Activated CD4-positive, alpha-beta memory T cell treated with anti-CD3 and anti-CD28 coated beads, Interleukin-2, amount 10 ng/mL, durations not matched to agents 7 days and 5 days (primary cell): Measurements from ENCODE around the gene UBAC2. TPM values are rescaled to one million over a fixed set of nuclear protein-coding genes. Genes with fewer than 3 reads are reported as not detected.
"Not testable (repeated sequence)": the region's sequence is repeated elsewhere in the genome, so short reads cannot be mapped to it uniquely, and the experiment has no call there.

Experiments used
- CTCF ChIA-PET: fragments of 350-600 bp; sonication (Branson Sonifier 250); formaldehyde crosslinking; loops from one replicate; lab custom pipeline; 2021; ENCODE audit warnings: antibody characterized with exemption, inconsistent platforms; lab: Charles Lee
- POLR2A ChIA-PET: fragments of 350-600 bp; sonication (Branson Sonifier 250); formaldehyde crosslinking; loops from one replicate; lab custom pipeline; 2021; ENCODE audit warnings: antibody characterized with exemption; lab: Charles Lee
- DNase-seq: peaks from one replicate; pipeline ENCODE4 v3.0.0-alpha.2; 2020
- H3K27ac Mint-ChIP-seq: one replicate; pipeline ENCODE4 v1.8.0; 2021; ENCODE audit warnings: mild to moderate bottlenecking, mixed read lengths
- H3K27me3 Mint-ChIP-seq: one replicate; pipeline ENCODE4 v1.8.0; 2021; ENCODE audit warnings: mixed read lengths
- H3K36me3 Mint-ChIP-seq: one replicate; pipeline ENCODE4 v1.8.0; 2021; ENCODE audit warnings: low read depth, mixed read lengths
- H3K4me1 Mint-ChIP-seq: one replicate; pipeline ENCODE4 v1.8.0; 2021; ENCODE audit warnings: mixed read lengths
- H3K4me3 Mint-ChIP-seq: one replicate; pipeline ENCODE4 v1.8.0; 2021; ENCODE audit warnings: mild to moderate bottlenecking, mixed read lengths
- H3K9me3 Mint-ChIP-seq: one replicate; pipeline ENCODE4 v1.8.0; 2021; ENCODE audit warnings: mixed read lengths
- total RNA-seq, 2 experiments: library from RNA; stranded (reverse); gene quantifications; one replicate each; pipeline ENCODE4 v1.2.3, GENCODE V29; 2021

UBAC2 gene
- total RNA-seq, 2 experiments from 2014 or later: 53.8 to 55.2 TPM

GRCh38 chr13:99386495-99386894 is 185.8 kb downstream of the UBAC2 start:
- Mint-ChIP-seq H3K27ac (no peak overlapping the region), H3K4me3 (no peak overlapping the region), H3K36me3 (peaks cover 20% of the 10 kb centered on the region), H3K27me3 (no peaks in the 10 kb centered on the region), H3K9me3 (no peaks in the 10 kb centered on the region), H3K4me1 (peaks cover 58% of the 10 kb centered on the region)
- ChIA-PET CTCF (interaction anchor here (0.6 to 8.3 kb wide), 15 partner anchors 10 to 193 kb away, joined by 3 to 121 read pairs (median 6); no protein-coding TSS in a partner anchor), POLR2A (interaction anchor here (0.9 to 3.5 kb wide), 7 partner anchors 35 to 117 kb away, joined by 3 to 33 read pairs (median 4); partner anchors contain the start of gene GPR183)
- DNase-seq: no peak

GRCh38 chr13:99386911-99387788 is 186.5 kb downstream of the UBAC2 start:
- POLR2A ChIA-PET: interaction anchor here (0.6 to 3.5 kb wide), 12 partner anchors 21 to 117 kb away, joined by 3 to 33 read pairs (median 3); partner anchors contain the start of gene GPR183
- H3K4me1 Mint-ChIP-seq: peaks cover 52% of the 10 kb centered on the region
- no peak overlapping the region for H3K27ac Mint-ChIP-seq
- CTCF ChIA-PET: interaction anchor here (0.6 to 8.3 kb wide), 32 partner anchors 9 to 203 kb away, joined by 3 to 121 read pairs (median 4); no protein-coding TSS in a partner anchor
- H3K27me3 Mint-ChIP-seq: no peaks in the 10 kb centered on the region
- H3K9me3 Mint-ChIP-seq: no peaks in the 10 kb centered on the region
- H3K36me3 Mint-ChIP-seq: peaks cover 16% of the 10 kb centered on the region
- H3K4me3 Mint-ChIP-seq: no peak overlapping the region
- peak; percentile 81 for DNase-seq

GRCh38 chr13:99388334-99388923 is 187.8 kb downstream of the UBAC2 start:
- no peak overlapping the region for H3K27ac Mint-ChIP-seq
- POLR2A ChIA-PET: interaction anchor here (0.7 to 3.5 kb wide), 4 partner anchors 19 to 116 kb away, joined by 3 to 33 read pairs (median 3); no protein-coding TSS in a partner anchor
- CTCF ChIA-PET: interaction anchor here (0.7 to 8.3 kb wide), 19 partner anchors 8 to 124 kb away, joined by 3 to 121 read pairs (median 5); no protein-coding TSS in a partner anchor
- H3K4me3 Mint-ChIP-seq: no peak overlapping the region
- no peaks in the 10 kb centered on the region for H3K27me3 Mint-ChIP-seq
- peaks cover 16% of the 10 kb centered on the region for H3K36me3 Mint-ChIP-seq
- no peaks in the 10 kb centered on the region for H3K9me3 Mint-ChIP-seq
- no peak for DNase-seq
- H3K4me1 Mint-ChIP-seq: peaks cover 39% of the 10 kb centered on the region

- H3K27ac Mint-ChIP-seq: not testable (repeated sequence)
- POLR2A ChIA-PET: interaction anchor here (3.5 kb wide), 1 partner anchor 46 kb away, joined by 33 read pairs; no protein-coding TSS in a partner anchor
- H3K4me1 Mint-ChIP-seq: peaks cover 32% of the 10 kb centered on the region
Observed at GRCh38 chr13:99389094-99389493, 188.4 kb downstream of the UBAC2 start.

GRCh38 chr13:99389520-99390304 is 189.1 kb downstream of the UBAC2 start:
- no peaks in the 10 kb centered on the region for H3K27me3 Mint-ChIP-seq
- CTCF ChIA-PET: interaction anchor here (1.1 to 3.5 kb wide), 5 partner anchors 9 to 123 kb away, joined by 3 to 101 read pairs (median 4); no protein-coding TSS in a partner anchor
- POLR2A ChIA-PET: interaction anchor here (3.5 kb wide), 1 partner anchor 46 kb away, joined by 33 read pairs; no protein-coding TSS in a partner anchor
- peaks cover 26% of the 10 kb centered on the region for H3K4me1 Mint-ChIP-seq
- no peak overlapping the region for H3K27ac Mint-ChIP-seq
- peaks cover 16% of the 10 kb centered on the region for H3K36me3 Mint-ChIP-seq
- no peak overlapping the region for H3K4me3 Mint-ChIP-seq
- DNase-seq: peak; percentile 14
- no peaks in the 10 kb centered on the region for H3K9me3 Mint-ChIP-seq

More at GRCh38 chr13:99389094-99389493, 188.4 kb downstream of the UBAC2 start:
- not testable (repeated sequence) for H3K27me3 Mint-ChIP-seq, DNase-seq, H3K9me3 Mint-ChIP-seq, H3K4me3 Mint-ChIP-seq
- peaks cover 16% of the 10 kb centered on the region for H3K36me3 Mint-ChIP-seq
- CTCF ChIA-PET: interaction anchor here (1.1 to 3.5 kb wide), 5 partner anchors 9 to 123 kb away, joined by 3 to 101 read pairs (median 4); no protein-coding TSS in a partner anchor

GRCh38 chr13:99390601-99391000 is 189.9 kb downstream of the UBAC2 start:
- Mint-ChIP-seq H3K27me3 (no peaks in the 10 kb centered on the region), H3K27ac (no peak overlapping the region), H3K4me1 (peaks cover 17% of the 10 kb centered on the region), H3K36me3 (peaks cover 14% of the 10 kb centered on the region), H3K4me3 (no peak overlapping the region), H3K9me3 (no peaks in the 10 kb centered on the region)
- DNase-seq: no peak
- POLR2A ChIA-PET: no interaction called here
- CTCF ChIA-PET: interaction anchor here (1.4 kb wide), 1 partner anchor 121 kb away, joined by 4 read pairs; no protein-coding TSS in a partner anchor

GRCh38 chr13:99391781-99392469 is 191.3 kb downstream of the UBAC2 start:
- no peaks in the 10 kb centered on the region for H3K9me3 Mint-ChIP-seq
- no peaks in the 10 kb centered on the region for H3K27me3 Mint-ChIP-seq
- DNase-seq: no peak
- ChIA-PET CTCF (interaction anchor here (0.9 to 3.0 kb wide), 2 partner anchors 44 to 122 kb away, joined by 3 to 27 read pairs; no protein-coding TSS in a partner anchor), POLR2A (no interaction called here)
- H3K4me3 Mint-ChIP-seq: no peak overlapping the region
- no peak overlapping the region for H3K27ac Mint-ChIP-seq
- H3K4me1 Mint-ChIP-seq: peaks cover 11% of the 10 kb centered on the region
- H3K36me3 Mint-ChIP-seq: peaks cover 11% of the 10 kb centered on the region

- Mint-ChIP-seq H3K4me3 (no peak overlapping the region), H3K27ac (peak overlapping the region; percentile 6), H3K9me3 (no peaks in the 10 kb centered on the region), H3K27me3 (no peaks in the 10 kb centered on the region), H3K4me1 (peaks cover 6% of the 10 kb centered on the region), H3K36me3 (peaks cover 6% of the 10 kb centered on the region)
- POLR2A ChIA-PET: interaction anchor here (1.1 kb wide), 1 partner anchor 11 kb away, joined by 3 read pairs; no protein-coding TSS in a partner anchor
- DNase-seq: no peak
- CTCF ChIA-PET: interaction anchor here (0.5 to 3.0 kb wide), 2 partner anchors 43 to 276 kb away, joined by 5 to 27 read pairs; no protein-coding TSS in a partner anchor
Observed at GRCh38 chr13:99392470-99393135, 191.9 kb downstream of the UBAC2 start.

GRCh38 chr13:99393391-99393790 is 192.7 kb downstream of the UBAC2 start:
- not testable (repeated sequence) for H3K9me3 Mint-ChIP-seq, H3K4me1 Mint-ChIP-seq, H3K4me3 Mint-ChIP-seq, H3K27ac Mint-ChIP-seq, H3K36me3 Mint-ChIP-seq, H3K27me3 Mint-ChIP-seq, DNase-seq
- CTCF ChIA-PET: interaction anchor here (0.5 to 3.0 kb wide), 2 partner anchors 42 to 275 kb away, joined by 5 to 27 read pairs; no protein-coding TSS in a partner anchor
- POLR2A ChIA-PET: interaction anchor here (1.1 kb wide), 1 partner anchor 12 kb away, joined by 3 read pairs; no protein-coding TSS in a partner anchor

- Mint-ChIP-seq H3K4me3 (no peak overlapping the region), H3K9me3 (no peaks in the 10 kb centered on the region), H3K27me3 (no peaks in the 10 kb centered on the region), H3K36me3 (no peaks in the 10 kb centered on the region), H3K27ac (no peak overlapping the region), H3K4me1 (no peaks in the 10 kb centered on the region)
- no peak for DNase-seq
- ChIA-PET CTCF (interaction anchor here (1.2 to 3.0 kb wide), 2 partner anchors 41 to 43 kb away, joined by 3 to 27 read pairs; no protein-coding TSS in a partner anchor), POLR2A (no interaction called here)
Observed at GRCh38 chr13:99393791-99394735, 193.4 kb downstream of the UBAC2 start.
